GM18520 (cell line): ENCODE data around the gene MSH3.
"Not testable (repeated sequence)": the region's sequence is repeated elsewhere in the genome, so short reads cannot be mapped to it uniquely, and the experiment has no call there.

ENCODE experiments used
- ATAC-seq: cut with Tn5 transposase; IDR thresholded peaks from one replicate; pipeline ENCODE4 v1.9.1; 2021; ENCODE audit not compliant: unreplicated experiment

Gene MSH3

DNA sequence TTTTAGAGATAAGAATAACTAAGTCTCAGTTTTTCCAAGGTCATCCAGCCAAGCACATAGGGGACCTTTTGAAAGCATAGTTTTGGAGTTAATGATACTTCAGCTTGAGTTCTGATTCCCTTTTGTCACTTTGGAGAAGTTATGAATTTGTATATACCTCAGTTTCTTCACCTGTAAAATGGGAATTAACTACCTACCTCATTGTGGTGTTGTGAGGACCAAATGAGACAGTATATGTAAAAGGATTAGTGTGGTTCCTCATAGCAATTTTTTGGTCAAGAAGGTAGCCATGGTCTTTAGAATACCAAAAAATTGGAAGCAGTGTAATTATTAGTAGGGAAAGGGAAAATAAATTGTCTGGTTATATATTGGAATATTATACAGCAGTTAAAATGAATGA is 98.0 kb downstream of the MSH3 start:
- no peak for ATAC-seq

DNA sequence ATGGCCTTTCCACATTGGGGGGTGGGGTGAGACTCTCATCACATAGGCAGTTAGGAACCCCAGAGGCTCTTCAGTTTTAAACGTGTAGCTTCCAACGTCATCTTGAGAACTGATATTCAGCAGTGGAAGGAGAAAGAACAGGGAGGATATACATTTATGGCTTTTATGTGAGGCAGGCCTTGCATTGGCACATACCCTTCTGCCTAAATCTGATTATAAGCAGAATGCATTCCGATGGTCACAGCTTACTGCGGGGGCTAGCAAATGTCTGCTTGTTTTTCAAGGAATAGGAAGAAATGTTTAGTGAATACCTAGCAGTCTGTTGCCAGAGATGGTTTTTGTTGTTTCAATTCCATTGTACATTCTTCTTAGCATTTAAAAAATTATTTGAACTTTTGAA is 99.3 kb downstream of the MSH3 start:
- no peak for ATAC-seq

DNA sequence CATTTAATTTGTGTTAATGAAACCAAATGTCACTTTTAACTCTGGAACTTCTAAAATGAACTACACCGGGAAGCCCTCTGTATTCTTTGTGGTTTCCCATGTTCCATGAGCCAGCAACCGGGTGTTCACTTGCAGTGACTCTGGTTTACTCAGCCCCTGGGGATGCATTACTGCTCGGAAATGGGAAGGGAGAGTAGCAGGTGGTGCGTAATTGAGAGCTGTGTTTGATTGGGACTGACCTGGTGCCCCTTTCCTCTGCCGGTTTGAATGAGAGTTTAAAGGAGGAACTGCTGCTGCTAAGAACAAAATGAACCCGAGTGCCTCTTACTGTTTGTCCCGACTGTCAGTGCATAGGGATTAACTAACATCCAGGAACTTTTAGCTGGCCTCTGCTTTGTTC is 100.4 kb downstream of the MSH3 start:
- peak; percentile 25 for ATAC-seq

DNA sequence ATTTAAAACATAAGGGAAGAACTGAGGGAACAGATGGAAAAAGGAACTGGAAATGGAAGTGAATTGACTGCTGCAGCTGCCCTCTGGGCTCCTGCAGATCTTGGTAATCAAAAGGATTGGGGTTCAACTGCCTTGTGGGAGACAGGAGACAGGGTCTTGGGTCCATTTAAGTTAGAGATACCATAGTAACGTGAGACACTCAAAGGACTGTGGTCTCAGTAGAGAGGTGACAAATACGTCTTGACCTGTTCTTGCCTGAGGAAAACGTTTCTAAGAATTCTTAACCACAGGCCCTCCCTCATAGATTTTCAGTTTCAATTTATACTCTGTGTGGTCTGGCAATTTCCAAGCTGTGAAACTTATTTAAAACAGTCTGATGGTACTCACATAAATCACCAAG is 101.2 kb downstream of the MSH3 start:
- ATAC-seq, result peak; percentile 95

DNA sequence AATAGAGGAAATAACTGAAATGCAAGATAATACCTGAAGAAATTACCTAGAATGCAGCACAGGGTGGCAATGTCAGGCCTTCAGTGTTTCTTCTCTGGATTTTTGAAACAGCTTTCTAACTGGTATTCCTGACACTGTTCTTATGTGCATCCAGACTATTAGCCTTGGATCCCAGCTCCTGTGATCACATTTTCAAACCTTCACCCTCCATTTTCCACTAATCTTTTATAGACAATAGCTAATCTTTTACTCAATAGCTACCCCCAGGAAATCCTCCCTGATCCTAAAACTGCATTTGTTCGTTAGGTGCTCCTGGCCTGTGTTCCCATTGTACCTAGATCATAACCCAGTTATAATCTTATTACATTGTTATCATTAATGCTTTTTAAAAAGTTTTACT is 101.8 kb downstream of the MSH3 start:
- ATAC-seq, result no peak

DNA sequence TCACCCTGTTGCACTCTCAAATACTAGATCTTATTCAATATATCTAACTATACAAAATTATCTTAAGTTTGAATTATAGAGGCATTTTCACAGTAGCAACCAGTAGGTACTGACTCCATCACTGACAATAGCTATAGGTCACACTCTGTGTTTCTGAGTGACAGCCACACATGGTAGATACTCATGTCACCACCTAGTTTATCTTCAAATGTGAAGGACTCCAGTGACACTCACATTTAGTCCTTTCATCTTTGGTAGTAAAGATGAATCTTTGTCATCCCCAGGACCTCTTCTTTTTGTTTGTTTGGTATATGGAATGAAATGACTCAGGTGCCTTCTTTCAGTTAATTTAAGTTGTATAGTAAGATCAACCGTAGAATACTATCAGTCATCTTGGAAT is 102.8 kb downstream of the MSH3 start:
- no peak for ATAC-seq

DNA sequence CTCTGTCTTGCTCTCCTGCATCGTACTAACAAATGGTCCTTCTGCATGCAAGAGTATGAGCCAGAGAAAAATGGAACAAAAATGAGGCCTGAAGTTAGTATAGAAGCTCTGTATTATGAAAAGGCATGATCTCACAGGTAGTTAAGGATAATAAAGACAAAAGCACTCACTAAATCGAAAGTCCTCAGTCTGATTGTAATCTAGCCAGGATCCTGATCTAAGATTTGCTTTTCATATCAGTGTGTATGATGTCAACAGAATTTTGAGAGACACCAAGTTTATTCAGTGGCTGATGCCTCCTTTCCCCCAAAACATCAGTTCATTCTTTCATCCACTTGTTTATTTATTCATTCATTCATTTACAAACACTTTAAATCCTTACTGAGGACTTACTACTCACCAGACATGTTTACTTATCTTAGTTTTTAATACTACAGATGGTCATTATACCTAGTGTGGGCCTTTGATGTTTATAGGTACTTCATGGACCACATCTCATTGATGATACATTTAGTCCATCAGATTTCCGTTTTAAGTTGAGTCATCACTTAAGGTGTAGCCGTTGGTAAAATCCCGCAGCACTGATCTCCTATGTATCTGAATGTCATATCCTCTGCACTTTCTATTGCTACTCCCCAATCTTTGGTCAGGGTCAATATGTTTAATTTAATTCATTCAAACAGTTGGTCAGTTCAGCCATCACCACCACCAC is 105.6 kb downstream of the MSH3 start:
- ATAC-seq, result no peak

DNA sequence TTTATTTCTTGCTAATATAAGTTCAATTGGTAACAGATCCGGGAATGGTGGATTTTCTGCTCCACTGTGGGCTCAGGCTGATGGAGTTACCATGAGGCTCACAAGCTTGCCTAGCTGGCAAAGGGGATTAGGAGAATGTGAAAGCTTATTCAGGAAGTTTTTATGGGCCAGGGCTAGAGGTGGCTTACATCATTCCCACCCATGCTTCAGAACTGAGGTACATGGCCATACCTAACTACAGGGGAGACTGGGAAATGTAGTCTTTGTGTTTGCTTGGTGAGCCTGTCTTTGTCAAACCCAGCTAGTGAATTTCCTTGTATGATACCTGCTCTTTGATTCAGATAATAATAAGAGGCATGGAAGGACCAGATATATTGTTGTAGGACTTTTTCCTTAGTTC is 106.2 kb downstream of the MSH3 start:
- ATAC-seq, result no peak

DNA sequence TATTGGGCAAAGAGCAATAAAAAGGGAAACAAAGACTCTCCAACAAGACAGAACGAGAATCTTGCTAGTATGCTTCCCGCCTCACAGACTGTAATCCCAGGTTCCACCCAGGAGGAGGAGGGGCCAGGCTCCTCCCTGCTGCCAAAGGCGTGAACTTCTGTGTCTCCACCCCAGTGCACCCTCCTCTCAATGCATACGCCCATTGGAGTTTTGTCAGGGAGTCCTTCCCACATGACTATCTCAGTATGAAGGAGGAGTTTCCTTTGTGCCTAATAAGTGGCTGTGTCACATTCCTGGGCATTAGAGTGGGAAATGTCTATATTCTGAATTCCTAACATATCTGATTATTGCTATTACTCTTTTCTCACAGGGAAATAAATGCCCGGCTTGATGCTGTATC is 106.7 kb downstream of the MSH3 start:
- ATAC-seq, result no peak

DNA sequence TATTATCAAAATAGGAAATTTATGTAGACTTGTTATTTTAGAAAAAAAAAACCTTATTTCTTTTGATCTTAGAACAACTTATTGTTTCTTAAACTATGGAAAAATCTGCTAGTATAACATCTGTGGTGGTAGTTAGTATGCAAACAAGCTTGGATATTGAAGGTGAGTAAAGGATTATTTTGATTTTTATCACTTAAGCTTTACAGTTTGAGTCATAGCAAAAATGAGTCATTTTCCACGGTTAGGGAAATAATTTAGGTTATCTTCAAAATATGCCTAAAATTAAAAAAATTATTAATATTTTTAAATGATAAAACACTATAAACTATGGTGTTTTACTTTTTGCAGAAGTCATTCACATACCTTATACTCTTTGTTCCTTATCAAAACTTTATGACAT is 107.5 kb downstream of the MSH3 start:
- ATAC-seq, result no peak

DNA sequence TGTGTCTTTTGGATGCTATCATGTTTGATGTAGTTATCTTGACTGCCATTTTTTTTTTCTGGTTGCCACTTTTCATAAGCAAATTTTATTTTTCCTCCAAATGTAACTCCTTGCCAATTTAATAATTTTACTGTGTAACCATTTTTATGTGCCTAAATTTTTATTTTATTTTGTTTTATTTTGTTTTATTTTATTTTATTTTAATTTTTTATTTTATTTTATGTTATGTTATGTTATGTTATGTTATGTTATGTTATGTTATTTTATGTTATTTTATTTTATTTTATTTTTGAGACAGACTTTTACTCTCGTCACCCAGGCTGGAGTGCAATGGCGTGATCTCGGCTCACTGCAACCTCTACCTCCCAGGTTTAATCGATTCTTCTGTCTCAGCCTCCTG is 108.1 kb downstream of the MSH3 start:
- ATAC-seq, result no peak

DNA sequence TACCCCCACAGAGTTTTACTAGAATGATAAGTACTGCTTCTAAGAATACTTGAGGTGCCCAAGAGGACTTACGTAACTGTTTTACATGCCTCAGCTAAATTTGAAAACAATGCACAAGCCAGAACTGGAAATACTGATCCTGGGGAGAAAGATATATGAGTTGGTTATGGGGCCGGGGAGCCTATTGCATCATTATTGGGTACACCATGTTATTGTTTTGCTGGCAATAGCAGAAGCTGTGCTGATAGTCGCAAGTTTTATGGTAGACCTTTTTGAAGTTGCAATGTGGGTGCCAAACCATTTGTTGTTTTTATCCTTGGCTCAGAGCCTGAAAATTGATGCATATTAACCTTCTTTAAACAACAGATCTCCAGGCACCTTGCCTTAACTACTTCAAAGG is 108.8 kb downstream of the MSH3 start:
- no peak for ATAC-seq

DNA sequence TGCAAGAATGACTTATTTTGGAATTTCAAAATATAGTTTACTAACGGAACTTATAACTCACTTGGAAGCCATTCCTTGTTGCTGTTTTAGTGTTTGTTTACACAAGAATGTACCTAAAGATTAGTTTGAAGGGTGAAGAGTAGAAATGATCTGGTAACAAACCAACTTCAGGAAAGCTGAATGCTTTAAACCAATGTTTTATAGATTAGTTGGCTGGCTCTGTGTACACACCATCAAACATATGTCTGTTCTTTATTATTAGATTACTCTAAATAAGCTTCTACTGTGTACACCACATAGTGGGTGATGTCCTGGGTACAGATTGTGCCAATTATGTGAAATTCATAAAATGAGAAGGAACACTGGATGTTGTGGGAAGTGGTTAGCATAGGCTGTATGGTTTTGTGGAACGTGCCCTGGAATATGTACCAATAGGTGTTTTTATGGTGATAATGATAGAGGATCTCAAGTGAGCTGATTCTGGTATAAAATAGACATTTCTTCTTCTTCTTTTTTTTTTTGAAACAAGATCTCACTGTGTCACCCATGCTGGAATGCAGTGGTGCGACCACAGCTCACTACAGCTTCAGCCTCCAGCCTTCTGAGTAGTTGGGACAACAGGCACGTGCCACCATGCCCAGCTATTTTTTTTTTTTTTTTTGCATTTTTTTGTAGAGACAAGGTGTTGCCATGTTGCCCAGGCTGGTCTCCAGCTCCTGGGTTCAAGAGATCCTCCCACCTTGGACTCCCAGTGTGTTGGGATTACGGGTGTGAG is 109.6 kb downstream of the MSH3 start:
- no peak for ATAC-seq

DNA sequence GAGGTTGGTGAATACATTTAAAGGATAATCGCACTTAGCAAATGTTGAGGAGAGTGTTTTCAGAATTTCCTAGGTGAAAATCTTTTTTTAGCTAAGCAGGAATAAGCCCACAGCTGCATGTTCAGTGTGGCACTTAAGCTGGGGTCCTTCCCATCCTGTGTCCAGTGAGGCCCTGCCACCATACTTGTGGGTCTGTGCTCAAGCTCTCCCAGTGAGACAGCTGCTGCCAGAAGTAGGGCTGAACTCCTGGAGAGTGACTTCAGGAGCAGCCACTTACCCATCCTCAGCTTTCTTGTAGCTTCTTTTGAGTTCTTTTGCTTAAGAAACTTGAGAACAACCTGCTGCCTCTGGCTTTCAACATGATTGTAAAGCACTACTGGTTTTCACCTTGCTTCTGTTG is 110.3 kb downstream of the MSH3 start:
- ATAC-seq, result no peak

DNA sequence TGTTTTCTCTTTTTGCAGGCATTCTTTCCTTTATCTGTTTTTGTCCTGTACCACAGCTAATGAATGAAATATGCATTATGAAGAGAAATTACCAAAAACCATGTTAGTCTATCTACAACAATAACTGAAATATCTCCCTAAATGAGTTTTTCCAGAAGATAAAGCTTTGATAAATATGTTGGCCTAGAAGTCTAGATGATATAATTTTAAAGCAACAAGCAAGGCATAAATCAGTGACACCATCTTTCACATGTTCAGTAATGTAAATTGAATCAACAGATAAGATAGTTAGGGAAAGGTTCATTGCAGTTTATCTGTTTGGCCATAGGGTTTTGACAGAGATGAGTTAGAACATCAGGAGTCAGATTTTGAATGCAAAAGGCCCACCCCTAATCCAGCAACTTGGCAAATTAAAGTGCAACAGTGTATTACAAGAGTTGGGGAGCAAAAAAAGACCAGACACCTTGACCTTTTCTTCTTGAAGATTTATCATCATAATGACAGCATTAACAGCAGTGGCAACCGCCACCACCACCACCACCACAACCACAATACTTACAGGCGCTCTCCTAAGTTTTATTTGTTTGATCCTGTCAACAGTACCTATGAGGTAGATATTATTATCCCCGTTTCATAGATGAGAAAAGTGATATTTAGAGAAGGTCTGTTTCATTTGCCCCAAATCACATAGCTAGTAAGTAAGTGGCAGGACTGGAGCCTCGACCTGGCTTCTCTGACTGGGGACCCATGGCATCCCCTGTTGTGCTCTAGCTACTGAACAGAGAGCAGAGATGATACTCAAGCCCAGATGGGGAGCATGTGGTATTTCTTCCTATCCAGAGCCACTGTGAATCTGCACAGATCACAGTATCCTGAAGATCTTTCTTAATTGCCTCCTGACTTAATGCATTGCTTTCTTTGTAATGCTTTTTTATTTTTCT is 123.2 kb downstream of the MSH3 start:
- no peak for ATAC-seq

DNA sequence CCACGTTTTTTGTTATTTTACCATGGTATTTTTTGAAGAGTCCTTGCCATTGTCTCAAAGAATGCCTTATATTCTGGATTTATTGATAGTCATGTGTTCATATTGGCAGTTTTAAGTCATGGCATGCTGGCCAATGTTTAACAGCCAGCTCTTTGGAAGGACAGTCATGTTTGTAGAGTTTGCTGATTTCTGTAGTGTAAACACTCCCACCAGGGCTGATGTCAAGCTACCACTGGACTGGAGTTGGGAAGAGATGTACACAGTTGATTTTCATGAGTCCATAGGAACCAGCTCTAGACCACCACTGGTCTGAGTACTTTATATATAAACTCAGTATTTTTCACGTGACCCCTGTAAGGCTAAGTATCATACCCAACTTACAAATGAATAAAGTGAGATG is 125.6 kb downstream of the MSH3 start:
- no peak for ATAC-seq

DNA sequence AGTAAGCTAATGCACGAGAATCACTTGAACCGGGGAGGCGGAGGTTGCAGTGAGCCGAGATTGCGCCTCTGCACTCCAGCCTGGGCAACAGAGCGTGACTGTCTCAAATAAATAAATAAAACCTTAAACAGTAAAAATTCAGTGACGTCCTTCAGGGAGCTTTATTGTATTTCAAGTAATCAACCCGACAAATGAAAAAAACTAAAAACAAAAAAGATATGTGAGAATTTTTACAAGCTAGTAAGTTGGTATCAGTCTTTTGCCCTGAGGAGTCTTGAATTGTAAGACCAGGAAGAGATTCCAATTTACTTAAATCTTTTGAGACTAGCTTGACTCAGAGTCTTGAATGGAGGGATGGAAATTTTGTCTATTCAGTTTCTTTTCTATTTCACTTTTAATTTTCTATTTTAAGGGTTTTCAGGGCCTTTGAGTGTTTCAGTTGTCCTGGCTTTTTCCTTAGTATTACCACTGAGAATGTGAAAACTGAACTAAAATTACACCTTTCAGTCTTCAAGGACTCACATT is 126.4 kb downstream of the MSH3 start:
- ATAC-seq, result no peak

DNA sequence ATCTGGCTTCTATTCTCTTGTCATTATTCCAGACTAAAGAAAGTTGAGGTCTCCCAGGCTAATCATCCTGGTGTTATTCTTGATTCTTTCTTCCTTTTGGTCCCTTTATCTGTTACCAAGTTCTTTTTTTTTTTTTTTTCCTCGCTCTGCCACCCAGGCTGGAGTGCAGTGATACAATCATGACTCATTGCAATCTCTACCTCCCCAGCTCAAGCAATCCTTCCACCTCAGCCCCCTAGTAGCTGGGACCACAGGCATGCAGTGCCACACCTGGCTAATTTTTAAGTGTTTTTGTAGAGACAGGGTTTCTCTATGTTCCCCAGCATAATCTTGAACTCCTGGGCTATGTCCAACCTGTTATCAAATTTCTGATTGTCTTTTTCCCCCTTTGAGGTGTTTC is 126.9 kb downstream of the MSH3 start:
- ATAC-seq, result no peak

DNA sequence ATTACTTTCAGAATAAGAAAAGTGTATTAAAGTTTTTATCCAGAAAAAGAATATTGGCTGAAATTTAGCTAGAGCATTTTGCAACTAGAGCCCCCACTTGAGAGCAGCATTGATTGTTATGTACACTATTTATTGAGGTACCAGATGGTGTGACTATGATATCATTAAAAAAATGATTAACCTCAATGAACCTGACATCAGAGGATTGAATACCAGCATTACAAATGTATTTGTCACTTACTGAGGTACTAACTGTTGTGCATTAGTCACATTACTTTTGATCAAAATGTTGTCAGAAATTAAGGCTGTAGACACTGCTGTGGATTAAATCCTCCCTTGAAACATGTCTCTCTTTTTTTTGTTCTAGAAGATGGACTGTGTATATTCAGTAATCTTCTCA is 128.2 kb downstream of the MSH3 start:
- ATAC-seq, result no peak

DNA sequence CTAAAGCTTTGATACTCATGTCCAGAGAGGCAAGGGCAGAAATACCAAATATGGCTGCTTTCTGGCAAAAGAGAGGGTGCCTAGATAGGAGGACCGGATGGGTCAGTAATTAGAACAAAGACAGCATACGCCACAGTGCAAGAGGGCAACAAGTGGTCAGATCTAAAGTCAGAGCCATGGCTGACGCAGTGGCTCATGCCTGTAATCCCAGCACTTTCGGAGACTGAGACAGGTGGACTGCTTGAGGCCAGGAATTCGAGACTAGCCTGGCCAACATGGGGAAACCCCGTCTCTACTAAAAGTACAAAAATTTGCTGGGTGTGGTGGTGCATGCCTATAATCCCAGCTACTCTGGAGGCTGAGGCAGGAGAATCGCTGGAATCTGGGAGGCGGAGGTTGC is 129.3 kb downstream of the MSH3 start:
- ATAC-seq, result not testable (repeated sequence)

DNA sequence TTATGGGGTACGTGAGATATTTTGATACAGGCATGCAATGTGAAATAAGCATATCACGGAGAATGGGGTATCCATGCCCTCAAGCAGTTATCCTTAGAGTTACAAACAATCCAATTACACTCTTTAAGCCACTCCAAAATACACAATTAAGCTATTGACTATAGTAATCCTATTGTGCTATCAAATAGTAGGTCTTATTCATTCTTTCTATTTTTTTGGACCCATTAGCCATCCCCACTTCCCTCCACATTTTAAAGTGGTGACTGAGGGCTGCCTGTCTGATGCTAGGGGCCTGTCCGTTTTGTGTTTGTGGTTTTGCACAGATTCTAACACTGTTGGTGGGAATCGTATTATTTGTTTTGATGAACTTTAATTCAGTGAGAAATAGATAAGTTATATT is 130.0 kb downstream of the MSH3 start:
- ATAC-seq, result no peak
